Measurements from ENCODE around the gene IL27RA.

The IL27RA gene

DNA sequence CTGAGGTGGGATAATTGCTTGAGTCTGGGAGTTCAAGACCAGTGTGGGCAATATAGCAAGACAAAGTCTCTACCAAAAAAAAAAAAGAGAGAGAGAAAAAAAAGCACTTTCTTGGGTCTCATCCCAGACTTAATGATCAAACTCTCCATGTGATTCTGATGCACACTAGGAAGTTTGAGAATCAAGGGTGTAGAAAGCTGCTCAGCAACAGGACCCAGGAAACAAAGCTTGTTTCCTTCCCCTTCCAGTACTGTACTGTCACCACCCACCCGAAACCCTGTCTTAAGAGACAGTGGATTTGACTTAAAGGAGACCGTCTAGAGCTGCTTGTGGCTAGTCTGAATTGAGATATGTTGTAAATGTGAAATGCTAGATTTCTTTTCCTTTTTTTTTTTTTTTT is 46.8 kb downstream of the IL27RA start:
- Histone ChIP-seq H3K27me3 (peaks cover 11 to 19% (median 17%) of the 10 kb centered on the region in 11 experiments; a peak in 21 of 22 replicates), H4K20me1 (peaks cover 0 to 9% (median 0%) of the 10 kb centered on the region in 11 experiments; a peak in 3 of 22 replicates)

GRCh38 chr19:14080887-14081796 is 49.6 kb downstream of the IL27RA start:
- Histone ChIP-seq H3K9ac (peak overlapping the region; percentile 69 to 90 (median 84)), H3K9me3 (replicated peaks in 1 of 11) (no peaks in the 10 kb centered on the region), H4K20me1 (0 out of 22 replicates have a peak, but pooled peaks cover 0 to 8% (median 0%) of the 10 kb centered on the region in 11 experiments), H3K4me2 (peak overlapping the region; percentile 90 to 99 (median 96)), H3K36me3 (peaks cover 0 to 20% (median 12%) of the 10 kb centered on the region in 11 experiments; a peak in 19 of 22 replicates), H3K4me3 (peak overlapping the region; percentile 67 to 84 (median 73)), H3K27me3 (no peaks in the 10 kb centered on the region), H3K4me1 (peaks cover 31 to 59% (median 45%) of the 10 kb centered on the region in 10 experiments), H3K27ac (peak overlapping the region; percentile 67 to 85 (median 82))
- 0 out of 22 replicates have a peak, but pooled peaks of 1 of the 11 experiments have one; percentile 9 for TF ChIP-seq Cebpa-rat (IDR thresholded peaks at IDR 0.05)

More for the DNA sequence above, 46.8 kb downstream of the IL27RA start:
- no peaks in the 10 kb centered on the region; a peak in 2 of 22 replicates for H3K36me3 ChIP-seq
- peak overlapping the region in 4 of 11 experiments; percentile 0 to 64 (median 46); a peak in 5 of 22 replicates for H3K27ac ChIP-seq
- TF ChIP-seq Cebpa-rat (IDR thresholded peaks at IDR 0.05), result no peak
- H3K4me2 ChIP-seq, result peak overlapping the region; percentile 25 to 94 (median 58)
- peaks cover 47 to 82% (median 69%) of the 10 kb centered on the region in 10 experiments for H3K4me1 ChIP-seq
- H3K4me3 ChIP-seq, result no peak overlapping the region
- H3K9me3 ChIP-seq (replicated peaks in 1 of 11), result no peaks in the 10 kb centered on the region
- peak overlapping the region in 4 of 11 experiments; percentile 3 to 50 (median 30); a peak in 3 of 22 replicates for H3K9ac ChIP-seq

DNA sequence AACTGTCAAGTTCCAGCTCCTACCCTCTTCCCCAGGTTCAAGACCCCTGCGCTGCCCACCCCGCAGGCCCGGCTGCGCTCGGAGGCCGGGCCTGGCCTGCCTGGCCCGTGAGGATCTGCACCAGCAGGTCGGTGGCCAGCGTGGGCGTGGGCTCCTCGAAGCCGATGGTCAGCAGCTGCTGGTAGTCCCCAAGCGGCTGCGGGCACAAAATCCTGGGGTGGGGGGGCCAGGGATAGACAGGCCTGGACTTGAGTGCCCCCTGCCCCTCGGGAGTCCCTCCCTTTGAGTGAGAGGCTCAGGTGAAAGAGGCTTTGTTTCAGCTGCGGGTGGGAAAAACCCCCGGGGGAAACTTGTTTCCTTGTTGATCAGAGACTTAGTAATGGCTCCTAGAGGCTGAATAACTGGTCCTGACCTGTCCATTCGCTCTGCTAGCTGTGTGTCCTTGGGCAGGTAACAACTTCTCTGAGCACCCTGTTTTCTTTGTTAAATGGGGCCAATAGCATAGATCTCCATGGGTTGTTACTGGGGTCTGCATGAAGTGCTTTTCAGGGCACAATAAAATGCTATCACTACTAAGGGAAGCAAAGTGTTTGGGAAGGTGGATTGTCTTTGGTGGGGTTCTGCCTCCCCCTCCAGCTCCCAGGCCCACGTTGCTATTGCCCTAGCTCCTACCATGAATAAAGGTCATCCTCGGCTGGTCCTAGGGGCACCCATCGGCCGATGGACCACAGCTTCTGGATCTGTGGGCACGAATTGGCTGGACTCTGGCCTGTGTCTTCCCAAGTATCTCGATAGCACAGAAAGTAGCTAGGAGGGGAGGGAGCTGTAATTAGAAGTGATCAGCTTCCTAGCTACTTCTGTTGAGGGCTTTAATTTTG is 50.5 kb downstream of the IL27RA start:
- Histone ChIP-seq H3K9me3 (replicated peaks in 1 of 11) (no peaks in the 10 kb centered on the region), H4K20me1 (0 out of 22 replicates have a peak, but pooled peaks cover 0 to 10% (median 0%) of the 10 kb centered on the region in 11 experiments), H3K27ac (peak overlapping the region; percentile 44 to 82 (median 63); a peak in 20 of 22 replicates), H3K27me3 (no peaks in the 10 kb centered on the region), H3K9ac (peak overlapping the region; percentile 69 to 88 (median 81)), H3K4me2 (peak overlapping the region; percentile 87 to 99 (median 96)), H3K4me1 (peaks cover 29 to 51% (median 40%) of the 10 kb centered on the region in 10 experiments), H3K4me3 (peak overlapping the region; percentile 67 to 84 (median 73)), H3K36me3 (peaks cover 4 to 29% (median 21%) of the 10 kb centered on the region in 11 experiments; a peak in 21 of 22 replicates)
- TF ChIP-seq Cebpa-rat (IDR thresholded peaks at IDR 0.05), result no peak

DNA sequence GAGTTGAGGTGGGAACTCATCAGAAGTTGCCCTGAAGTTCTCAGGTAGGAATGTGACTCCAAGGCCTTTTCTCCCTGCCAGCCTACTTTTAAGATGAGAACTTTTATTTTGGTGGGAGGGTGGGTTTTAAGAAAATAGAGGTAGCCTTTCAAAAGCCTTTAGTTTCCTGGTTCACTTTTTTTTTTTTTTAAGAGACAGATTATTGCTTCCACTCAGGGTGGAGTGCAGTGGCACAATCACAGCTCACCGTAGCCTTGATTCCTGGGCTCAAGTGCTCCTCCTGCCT is 51.1 kb downstream of the IL27RA start:
- Histone ChIP-seq H3K27ac (no peak overlapping the region), H3K4me2 (peak overlapping the region in 8 of 11 experiments; percentile 87 to 99 (median 94); a peak in 14 of 22 replicates), H3K9ac (peak overlapping the region in 3 of 11 experiments; percentile 77 to 88 (median 86); a peak in 5 of 22 replicates), H3K4me1 (peaks cover 29 to 51% (median 40%) of the 10 kb centered on the region in 10 experiments), H3K27me3 (no peaks in the 10 kb centered on the region), H4K20me1 (peaks cover 0 to 16% (median 0%) of the 10 kb centered on the region in 11 experiments; a peak in 5 of 22 replicates), H3K4me3 (peak overlapping the region in 3 of 10 experiments; percentile 70 to 74 (median 72); a peak in 5 of 20 replicates), H3K36me3 (peaks cover 10 to 34% (median 27%) of the 10 kb centered on the region in 11 experiments; a peak in 21 of 22 replicates), H3K9me3 (replicated peaks in 1 of 11) (no peaks in the 10 kb centered on the region)
- no peak for TF ChIP-seq Cebpa-rat (IDR thresholded peaks at IDR 0.05)

DNA sequence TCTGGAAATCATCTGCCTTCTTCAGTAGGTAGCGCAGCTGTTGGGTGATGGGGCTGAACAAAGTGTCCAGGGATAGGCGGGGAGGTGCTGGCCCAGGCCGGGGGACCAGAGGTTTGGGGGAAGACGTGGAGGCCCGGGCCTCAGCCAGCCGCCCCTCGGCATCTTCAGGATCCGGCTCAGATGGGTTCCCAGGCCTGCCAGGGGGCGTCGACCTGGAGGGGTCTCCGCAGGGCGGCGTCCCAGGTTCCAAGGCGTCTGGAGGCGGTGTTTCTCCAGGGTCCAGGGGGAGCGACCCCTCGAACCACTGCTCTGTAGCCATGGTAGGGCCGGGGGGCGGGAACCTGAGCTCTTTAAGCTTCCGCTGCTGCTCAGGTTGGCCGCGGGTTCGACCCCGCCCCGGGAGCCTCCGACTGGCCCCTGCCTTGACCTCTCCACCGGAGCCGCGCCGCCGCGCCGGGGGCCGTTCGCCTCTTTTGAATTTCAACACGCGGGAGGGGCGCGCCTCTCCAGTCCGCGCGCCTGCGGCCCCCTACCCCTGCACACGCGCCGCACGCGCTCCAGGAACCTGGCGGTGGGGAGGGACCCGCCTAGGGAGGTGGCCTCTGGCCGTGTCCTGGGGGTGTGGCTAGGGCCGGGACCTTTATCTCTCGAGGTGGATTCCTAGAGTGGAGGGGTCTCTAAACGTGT is 53.9 kb downstream of the IL27RA start, which contains the start of gene C19orf67:
Gene C19orf67, minus strand, starts transcription at position 475 of the 687 bp plus-strand sequence. Its CDS starts 156 bp downstream, at position 319.
- H3K4me1 ChIP-seq, result peaks cover 24 to 41% (median 34%) of the 10 kb centered on the region in 10 experiments
- no peaks in the 10 kb centered on the region for H3K27me3 ChIP-seq
- no peak within 1 kb of the TSS for H3K4me3 ChIP-seq
- H3K4me2 ChIP-seq, result no peak within 1 kb of the TSS
- no peak for TF ChIP-seq Cebpa-rat (IDR thresholded peaks at IDR 0.05)
- no peak within 1 kb of the TSS for H3K27ac ChIP-seq
- peaks cover 9 to 37% (median 20%) of the 10 kb centered on the region in 11 experiments; a peak in 19 of 22 replicates for H4K20me1 ChIP-seq
- no peaks in the 10 kb centered on the region for H3K9me3 ChIP-seq (replicated peaks in 1 of 11)
- peaks cover 25 to 50% (median 42%) of the 10 kb centered on the region in 11 experiments for H3K36me3 ChIP-seq
- no peak within 1 kb of the TSS for H3K9ac ChIP-seq

GRCh38 chr19:14086098-14086497 is 54.5 kb downstream of the IL27RA start:
- peaks cover 21 to 40% (median 32%) of the 10 kb centered on the region in 10 experiments for H3K4me1 ChIP-seq
- no peaks in the 10 kb centered on the region for H3K9me3 ChIP-seq (replicated peaks in 1 of 11)
- no peak overlapping the region for H3K27ac ChIP-seq
- H3K27me3 ChIP-seq, result no peaks in the 10 kb centered on the region
- H4K20me1 ChIP-seq, result peaks cover 9 to 37% (median 20%) of the 10 kb centered on the region in 11 experiments; a peak in 19 of 22 replicates
- peaks cover 25 to 50% (median 42%) of the 10 kb centered on the region in 11 experiments for H3K36me3 ChIP-seq
- H3K4me3 ChIP-seq, result no peak overlapping the region
- TF ChIP-seq Cebpa-rat (IDR thresholded peaks at IDR 0.05), result no peak
- no peak overlapping the region for H3K4me2 ChIP-seq
- no peak overlapping the region for H3K9ac ChIP-seq

DNA sequence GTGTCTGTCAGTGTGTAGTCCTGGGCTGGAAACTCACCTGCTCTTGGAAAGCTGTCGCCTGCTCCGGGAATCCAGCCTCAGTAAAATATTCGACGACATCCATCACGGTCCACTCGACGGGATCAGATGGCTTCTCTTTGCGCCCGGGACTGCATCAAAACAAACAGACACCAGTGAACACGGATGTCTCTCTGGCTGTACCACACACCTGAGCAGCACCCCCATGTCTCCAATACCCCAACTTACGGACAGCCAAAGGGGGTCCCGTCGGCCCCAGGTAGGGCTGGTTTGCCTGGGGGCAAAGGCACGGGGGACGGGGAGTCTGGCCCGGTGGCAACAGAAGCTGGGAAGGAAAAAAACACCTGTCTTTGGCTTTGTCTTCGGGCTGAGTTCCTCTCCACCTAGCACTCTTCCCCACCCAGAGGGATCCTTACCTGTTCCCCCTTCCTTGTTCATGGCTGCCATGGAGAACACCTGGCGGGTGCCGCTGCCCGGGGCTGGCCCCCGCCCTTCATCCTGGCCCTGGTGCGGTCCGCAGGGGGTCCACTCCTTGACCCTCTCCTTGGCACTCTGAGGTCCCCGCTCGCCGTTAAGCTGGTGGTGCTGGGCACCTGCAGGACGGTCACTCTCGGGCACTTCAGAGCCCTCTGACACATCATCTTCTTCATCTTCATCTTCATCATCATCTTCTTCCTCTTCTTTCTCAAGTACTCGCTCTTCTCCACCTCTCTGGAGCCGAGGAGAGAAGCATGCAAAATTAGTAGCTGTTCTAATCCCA is 57.3 kb downstream of the IL27RA start:
- Histone ChIP-seq H3K27ac (no peak overlapping the region), H3K9me3 (replicated peaks in 1 of 11) (peaks cover 9% of the 10 kb centered on the region in 11 experiments), H4K20me1 (peaks cover 9 to 37% (median 20%) of the 10 kb centered on the region in 11 experiments; a peak in 19 of 22 replicates), H3K4me3 (peak overlapping the region; percentile 61 to 84 (median 74)), H3K4me2 (peak overlapping the region; percentile 79 to 95 (median 86)), H3K9ac (peak overlapping the region in 10 of 11 experiments; percentile 75 to 84 (median 80); a peak in 20 of 22 replicates), H3K4me1 (peaks cover 22 to 35% (median 27%) of the 10 kb centered on the region in 10 experiments), H3K36me3 (peaks cover 32 to 55% (median 50%) of the 10 kb centered on the region in 11 experiments), H3K27me3 (no peaks in the 10 kb centered on the region)
- TF ChIP-seq Cebpa-rat (IDR thresholded peaks at IDR 0.05), result no peak

All from BLaER1 treated with 17β-estradiol and CSF1 and Interleukin-3, amounts not matched to agents 10 nM and 100 nM (cell line).